ENCODE results near the gene INHBE.

INHBE gene

GRCh38 chr12:57449375-57449774 is 5.7 kb upstream of the INHBE start:
- peaks cover 4% of the 10 kb centered on the region in 2 donors for H3K9me3 Mint-ChIP-seq
- H3K4me1 Mint-ChIP-seq, result peaks cover 41 to 54% of the 10 kb centered on the region in 2 donors
- no peak for ATAC-seq (replicated peaks)
- DNase-seq, result no peak
- no peaks in the 10 kb centered on the region for H3K27me3 Mint-ChIP-seq
- H3K36me3 Mint-ChIP-seq, result peaks cover 7 to 27% of the 10 kb centered on the region in 2 donors
- H3K4me3 Mint-ChIP-seq, result no peak overlapping the region
- no peak overlapping the region for H3K27ac Mint-ChIP-seq

- H3K27me3 Mint-ChIP-seq, result no peaks in the 10 kb centered on the region
- no peak for ATAC-seq (replicated peaks)
These were observed 5.0 kb upstream of the INHBE start for GRCh38 chr12:57450057-57450456.

GRCh38 chr12:57451233-57451778 is 3.8 kb upstream of the INHBE start:
- Mint-ChIP-seq H3K27ac (peak overlapping the region; percentile 92), H3K9me3 (peaks cover 4% of the 10 kb centered on the region in 2 donors), H3K27me3 (no peaks in the 10 kb centered on the region), H3K4me3 (no peak overlapping the region), H3K36me3 (peaks cover 7 to 30% of the 10 kb centered on the region in 2 donors), H3K4me1 (peaks cover 45 to 64% of the 10 kb centered on the region in 2 donors)
- DNase-seq, result no peak
- no peak for ATAC-seq (replicated peaks)

More at GRCh38 chr12:57450057-57450456, 5.0 kb upstream of the INHBE start:
- Mint-ChIP-seq H3K36me3 (peaks cover 7 to 30% of the 10 kb centered on the region in 2 donors), H3K4me1 (peaks cover 41 to 57% of the 10 kb centered on the region in 2 donors), H3K27ac (peak overlapping the region; percentile 85), H3K9me3 (peaks cover 4% of the 10 kb centered on the region in 2 donors), H3K4me3 (no peak overlapping the region)
- no peak for DNase-seq

GRCh38 chr12:57452181-57452936 is 2.7 kb upstream of the INHBE start:
- ATAC-seq (replicated peaks) (peak; percentile 81 to 88), DNase-seq (peak; percentile 78)
- peaks cover 42 to 64% of the 10 kb centered on the region in 2 donors for H3K4me1 Mint-ChIP-seq
- H3K9me3 Mint-ChIP-seq, result peaks cover 0 to 4% of the 10 kb centered on the region in 2 donors
- H3K27me3 Mint-ChIP-seq, result no peaks in the 10 kb centered on the region
- peak overlapping the region; percentile 92 for H3K27ac Mint-ChIP-seq
- H3K4me3 Mint-ChIP-seq, result peak overlapping the region; percentile 66 to 80
- H3K36me3 Mint-ChIP-seq, result peaks cover 7 to 22% of the 10 kb centered on the region in 2 donors

- Mint-ChIP-seq H3K4me3 (peak overlapping the region; percentile 66 to 80), H3K4me1 (peaks cover 42 to 65% of the 10 kb centered on the region in 2 donors), H3K9me3 (peaks cover 0 to 4% of the 10 kb centered on the region in 2 donors), H3K27me3 (no peaks in the 10 kb centered on the region), H3K27ac (peak overlapping the region; percentile 92), H3K36me3 (peaks cover 7 to 22% of the 10 kb centered on the region in 2 donors)
- DNase-seq (peak; percentile 68), ATAC-seq (replicated peaks) (peak; percentile 35 to 47)
These were observed 2.1 kb upstream of the INHBE start for GRCh38 chr12:57452937-57453509.

- peak overlapping the region; percentile 90 for H3K4me3 Mint-ChIP-seq
- peak overlapping the region; percentile 17 for H3K27ac Mint-ChIP-seq
- ATAC-seq (replicated peaks), result no peak
- H3K27me3 Mint-ChIP-seq, result no peaks in the 10 kb centered on the region
- peaks cover 0 to 4% of the 10 kb centered on the region in 2 donors for H3K9me3 Mint-ChIP-seq
- H3K36me3 Mint-ChIP-seq, result peaks cover 7 to 20% of the 10 kb centered on the region in 2 donors
- no peak for DNase-seq
- H3K4me1 Mint-ChIP-seq, result peaks cover 51 to 77% of the 10 kb centered on the region in 2 donors
These were observed 918 bp upstream of the INHBE start for GRCh38 chr12:57454213-57454565.

GRCh38 chr12:57455374-57456144 is 452 bp downstream of the INHBE start:
- H3K9me3 Mint-ChIP-seq, result peaks cover 0 to under 1% of the 10 kb centered on the region in 2 donors
- no peaks in the 10 kb centered on the region for H3K27me3 Mint-ChIP-seq

GRCh38 chr12:57456145-57456700 is 1.1 kb downstream of the INHBE start:
- H3K4me3 Mint-ChIP-seq, result peak overlapping the region; percentile 90
- no peaks in the 10 kb centered on the region for H3K9me3 Mint-ChIP-seq
- ATAC-seq (replicated peaks) (peak; percentile 35), DNase-seq (peak; percentile 65)
- peaks cover 0 to 8% of the 10 kb centered on the region in 2 donors for H3K36me3 Mint-ChIP-seq
- H3K4me1 Mint-ChIP-seq, result peaks cover 52 to 83% of the 10 kb centered on the region in 2 donors
- H3K27me3 Mint-ChIP-seq, result no peaks in the 10 kb centered on the region
- H3K27ac Mint-ChIP-seq, result peak overlapping the region; percentile 81

More at GRCh38 chr12:57455374-57456144, 452 bp downstream of the INHBE start:
- DNase-seq (no peak), ATAC-seq (replicated peaks) (peak in 1 of 2 donors; percentile 3)
- peaks cover 54 to 83% of the 10 kb centered on the region in 2 donors for H3K4me1 Mint-ChIP-seq
- peak overlapping the region; percentile 81 for H3K27ac Mint-ChIP-seq
- H3K36me3 Mint-ChIP-seq, result peaks cover under 1 to 14% of the 10 kb centered on the region in 2 donors
- H3K4me3 Mint-ChIP-seq, result peak overlapping the region; percentile 90

GRCh38 chr12:57456737-57457490 is 1.8 kb downstream of the INHBE start:
- Mint-ChIP-seq H3K27ac (peak overlapping the region; percentile 74), H3K36me3 (peaks cover 0 to 8% of the 10 kb centered on the region in 2 donors), H3K27me3 (no peaks in the 10 kb centered on the region), H3K9me3 (no peaks in the 10 kb centered on the region), H3K4me3 (peak overlapping the region in 1 of 2 donors; percentile 46), H3K4me1 (peaks cover 54 to 83% of the 10 kb centered on the region in 2 donors)
- ATAC-seq (replicated peaks) (no peak), DNase-seq (no peak)

- peaks cover 0 to 3% of the 10 kb centered on the region in 2 donors for H3K36me3 Mint-ChIP-seq
- H3K4me1 Mint-ChIP-seq, result peaks cover 53 to 83% of the 10 kb centered on the region in 2 donors
- no peak for DNase-seq
- H3K4me3 Mint-ChIP-seq, result peak overlapping the region; percentile 85 to 96
- ATAC-seq (replicated peaks), result no peak
- H3K9me3 Mint-ChIP-seq, result no peaks in the 10 kb centered on the region
- peak overlapping the region; percentile 99 for H3K27ac Mint-ChIP-seq
- H3K27me3 Mint-ChIP-seq, result no peaks in the 10 kb centered on the region
These were observed 3.6 kb downstream of the INHBE start for GRCh38 chr12:57458665-57459054.

- Mint-ChIP-seq H3K9me3 (no peaks in the 10 kb centered on the region), H3K27ac (peak overlapping the region; percentile 99), H3K27me3 (no peaks in the 10 kb centered on the region), H3K4me3 (peak overlapping the region; percentile 85 to 96), H3K4me1 (peaks cover 56 to 86% of the 10 kb centered on the region in 2 donors), H3K36me3 (peaks cover 0 to 3% of the 10 kb centered on the region in 2 donors)
- DNase-seq, result peak; percentile 94
- ATAC-seq (replicated peaks), result peak; percentile 69 to 71
These were observed 4.1 kb downstream of the INHBE start for GRCh38 chr12:57459055-57459749.

GRCh38 chr12:57459750-57460467 is 4.8 kb downstream of the INHBE start, which contains the start of gene GLI1:
Gene GLI1, plus strand, starts transcription at chr12:57459785. Its CDS starts 3,907 bp downstream, at chr12:57463692.
- no peak for DNase-seq
- Mint-ChIP-seq H3K27me3 (no peaks in the 10 kb centered on the region), H3K4me1 (peaks cover 56 to 80% of the 10 kb centered on the region in 2 donors), H3K9me3 (no peaks in the 10 kb centered on the region), H3K36me3 (no peaks in the 10 kb centered on the region), H3K4me3 (peak within 1 kb of the TSS; percentile 85 to 96), H3K27ac (peak within 1 kb of the TSS; percentile 99)
- no peak for ATAC-seq (replicated peaks)

Data from stimulated activated naive B cell treated with anti-CD40 and anti-IgM and Interleukin-4, amounts not matched to agents 10 μg/mL and 1 μg/mL and 100 μg/mL, for 72 hours (primary cell).